ENCODE results near the gene BIRC2.
"Not testable (repeated sequence)": the region's sequence is repeated elsewhere in the genome, so short reads cannot be mapped to it uniquely, and the experiment has no call there.

BIRC2 gene

DNA sequence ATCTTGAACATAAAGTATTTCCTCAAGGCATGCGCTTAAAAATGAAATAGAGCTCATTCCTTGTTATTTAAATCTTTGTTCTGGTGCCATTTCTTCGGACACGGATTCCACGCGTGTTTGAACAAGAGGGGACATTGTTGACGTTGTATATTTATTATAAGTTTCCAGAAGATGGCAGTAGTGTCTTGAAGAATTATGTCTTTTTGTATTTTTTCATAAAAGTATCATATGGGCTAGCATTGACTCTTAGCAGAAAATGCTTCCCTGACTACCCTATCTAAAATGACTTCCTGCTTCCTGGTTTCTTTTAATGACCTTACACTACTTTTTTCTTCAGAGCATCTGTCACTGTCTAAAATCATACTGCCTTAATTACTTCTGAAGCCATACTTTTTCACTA, 20.4 kb downstream of the BIRC2 start:
- Histone ChIP-seq H3K4me1 (ENCODE audit: control insufficient read depth in 5 of 5, insufficient read depth in 5 of 5, low read length in 5 of 5) (no peaks in the 10 kb centered on the region), H3K9ac (ENCODE audit: low read length in 5 of 5) (no peak overlapping the region), H3K4me3 (ENCODE audit: low read depth in 1 of 5, low read length in 5 of 5) (no peak overlapping the region), H3K36me3 (ENCODE audit: control insufficient read depth in 5 of 5, insufficient read depth in 5 of 5, low read length in 5 of 5) (peaks cover 38 to 56% (median 50%) of the 10 kb centered on the region in 5 donors), H3K27me3 (ENCODE audit: control insufficient read depth in 5 of 5, insufficient read depth in 4 of 5, low read length in 5 of 5) (no peaks in the 10 kb centered on the region), H3K27ac (ENCODE audit: low read depth, low read length) (no peak overlapping the region), H3K9me3 (ENCODE audit: control insufficient read depth in 5 of 5, low read length in 5 of 5) (no peaks in the 10 kb centered on the region)

DNA sequence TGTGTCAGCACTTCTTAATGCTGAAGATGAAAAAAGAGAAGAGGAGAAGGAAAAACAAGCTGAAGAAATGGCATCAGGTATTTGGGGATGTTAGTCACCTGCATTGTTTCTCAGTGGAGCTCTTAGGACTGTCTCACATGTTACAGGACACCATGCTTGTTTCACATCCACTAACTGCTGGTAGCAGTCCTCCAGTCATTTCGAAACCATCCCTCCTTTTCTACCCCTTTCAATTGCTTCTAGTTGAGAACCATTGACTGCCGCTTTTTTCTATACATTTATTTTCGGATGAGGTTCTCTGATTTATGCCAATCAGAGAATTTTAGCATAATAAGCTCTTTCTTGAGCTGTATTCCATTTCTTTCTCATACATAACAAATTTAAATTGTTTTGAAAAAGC, 21.5 kb downstream of the BIRC2 start:
- Histone ChIP-seq H3K36me3 (ENCODE audit: control insufficient read depth in 5 of 5, insufficient read depth in 5 of 5, low read length in 5 of 5) (peaks cover 33 to 50% (median 39%) of the 10 kb centered on the region in 5 donors), H3K9ac (ENCODE audit: low read length in 5 of 5) (no peak overlapping the region), H3K4me3 (ENCODE audit: low read depth in 1 of 5, low read length in 5 of 5) (no peak overlapping the region), H3K9me3 (ENCODE audit: control insufficient read depth in 5 of 5, low read length in 5 of 5) (no peaks in the 10 kb centered on the region), H3K27me3 (ENCODE audit: control insufficient read depth in 5 of 5, insufficient read depth in 4 of 5, low read length in 5 of 5) (no peaks in the 10 kb centered on the region), H3K27ac (ENCODE audit: low read depth, low read length) (no peak overlapping the region), H3K4me1 (ENCODE audit: control insufficient read depth in 5 of 5, insufficient read depth in 5 of 5, low read length in 5 of 5) (no peaks in the 10 kb centered on the region)

DNA sequence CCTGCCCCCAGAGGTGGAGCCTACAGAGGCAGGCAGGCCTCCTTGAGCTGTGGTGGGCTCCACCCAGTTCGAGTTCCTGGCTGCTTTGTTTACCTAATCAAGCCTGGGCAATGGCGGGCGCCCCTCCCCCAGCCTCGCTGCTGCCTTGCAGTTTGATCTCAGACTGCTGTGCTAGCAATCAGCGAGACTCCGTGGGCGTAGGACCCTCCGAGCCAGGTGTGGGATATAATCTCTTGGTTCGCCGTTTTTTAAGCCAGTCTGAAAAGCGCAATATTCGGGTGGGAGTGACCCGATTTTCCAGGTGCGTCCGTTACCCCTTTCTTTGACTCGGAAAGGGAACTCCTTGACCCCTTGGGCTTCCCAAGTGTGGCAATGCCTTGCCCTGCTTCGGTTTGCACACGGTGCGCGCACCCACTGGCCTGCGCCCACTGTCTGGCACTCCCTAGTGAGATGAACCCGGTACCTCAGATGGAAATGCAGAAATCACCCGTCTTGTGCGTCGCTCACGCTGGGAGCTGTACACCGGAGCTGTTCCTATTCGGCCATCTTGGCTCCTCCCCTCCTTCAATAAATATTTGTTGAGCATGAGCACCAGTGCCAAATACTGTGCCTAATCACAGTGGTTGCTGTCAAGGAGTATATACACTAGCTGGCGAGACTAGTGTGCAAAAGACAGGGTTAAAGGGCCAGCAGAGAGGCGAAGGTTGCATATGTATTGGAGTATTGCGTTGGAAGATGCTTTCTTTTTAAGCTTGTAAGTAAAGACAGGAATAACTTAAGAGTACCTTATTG, 27.8 kb downstream of the BIRC2 start:
- H3K27me3 ChIP-seq (ENCODE audit: control insufficient read depth in 5 of 5, insufficient read depth in 4 of 5, low read length in 5 of 5); H3K4me1 ChIP-seq (ENCODE audit: control insufficient read depth in 5 of 5, insufficient read depth in 5 of 5, low read length in 5 of 5); H3K9me3 ChIP-seq (ENCODE audit: control insufficient read depth in 5 of 5, low read length in 5 of 5); H3K9ac ChIP-seq (ENCODE audit: low read length in 5 of 5); H3K27ac ChIP-seq (ENCODE audit: low read depth, low read length); H3K4me3 ChIP-seq (ENCODE audit: low read depth in 1 of 5, low read length in 5 of 5): not testable (repeated sequence)
- peaks cover 16 to 36% (median 32%) of the 10 kb centered on the region in 5 donors for H3K36me3 ChIP-seq (ENCODE audit: control insufficient read depth in 5 of 5, insufficient read depth in 5 of 5, low read length in 5 of 5)

DNA sequence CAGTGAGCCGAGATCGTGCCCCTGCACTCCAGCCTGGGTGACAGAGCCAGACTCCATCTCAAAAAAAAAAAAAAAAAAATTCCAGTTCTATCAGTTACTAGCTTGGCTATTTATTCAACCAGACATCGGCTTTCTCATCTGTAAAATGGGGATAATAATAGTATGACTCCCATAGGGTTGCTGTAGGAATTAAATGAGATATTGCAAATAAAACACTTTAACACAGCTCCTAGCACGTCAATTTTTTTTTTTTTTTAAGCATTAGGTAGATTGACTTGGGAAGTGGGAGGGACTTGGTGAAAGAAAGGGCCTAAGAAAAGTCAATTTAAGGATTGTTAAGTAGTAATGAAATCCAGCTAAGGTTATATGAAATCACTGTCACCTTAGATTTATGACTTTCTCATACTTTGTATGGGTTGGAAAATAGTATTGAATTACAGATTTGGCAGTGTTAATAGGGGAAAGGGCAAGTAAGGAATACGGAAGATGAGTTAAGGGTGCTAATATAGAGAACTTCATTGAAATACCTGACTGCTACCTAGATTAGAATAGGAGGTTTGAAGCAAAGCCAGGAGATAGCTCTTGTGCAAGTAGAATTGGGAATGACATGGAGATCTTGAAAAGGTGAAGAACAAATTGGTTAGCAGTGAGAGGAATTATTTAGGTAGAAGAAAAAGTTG, 28.8 kb downstream of the BIRC2 start:
- Histone ChIP-seq H3K36me3 (ENCODE audit: control insufficient read depth in 5 of 5, insufficient read depth in 5 of 5, low read length in 5 of 5) (peaks cover 22 to 46% (median 40%) of the 10 kb centered on the region in 5 donors), H3K9me3 (ENCODE audit: control insufficient read depth in 5 of 5, low read length in 5 of 5) (no peaks in the 10 kb centered on the region), H3K27ac (ENCODE audit: low read depth, low read length) (no peak overlapping the region), H3K9ac (ENCODE audit: low read length in 5 of 5) (no peak overlapping the region), H3K4me3 (ENCODE audit: low read depth in 1 of 5, low read length in 5 of 5) (no peak overlapping the region), H3K4me1 (ENCODE audit: control insufficient read depth in 5 of 5, insufficient read depth in 5 of 5, low read length in 5 of 5) (peaks cover 0 to 6% (median 5%) of the 10 kb centered on the region in 5 donors), H3K27me3 (ENCODE audit: control insufficient read depth in 5 of 5, insufficient read depth in 4 of 5, low read length in 5 of 5) (no peaks in the 10 kb centered on the region)

DNA sequence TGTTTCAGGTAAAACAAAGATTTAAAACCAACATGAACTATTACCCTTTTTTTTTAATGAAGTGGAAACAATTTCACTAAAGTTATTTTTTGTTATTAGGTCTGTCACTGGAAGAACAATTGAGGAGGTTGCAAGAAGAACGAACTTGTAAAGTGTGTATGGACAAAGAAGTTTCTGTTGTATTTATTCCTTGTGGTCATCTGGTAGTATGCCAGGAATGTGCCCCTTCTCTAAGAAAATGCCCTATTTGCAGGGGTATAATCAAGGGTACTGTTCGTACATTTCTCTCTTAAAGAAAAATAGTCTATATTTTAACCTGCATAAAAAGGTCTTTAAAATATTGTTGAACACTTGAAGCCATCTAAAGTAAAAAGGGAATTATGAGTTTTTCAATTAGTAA, 30.9 kb downstream of the BIRC2 start:
- H3K36me3 ChIP-seq (ENCODE audit: control insufficient read depth in 5 of 5, insufficient read depth in 5 of 5, low read length in 5 of 5) = peaks cover 28 to 55% (median 47%) of the 10 kb centered on the region in 5 donors

DNA sequence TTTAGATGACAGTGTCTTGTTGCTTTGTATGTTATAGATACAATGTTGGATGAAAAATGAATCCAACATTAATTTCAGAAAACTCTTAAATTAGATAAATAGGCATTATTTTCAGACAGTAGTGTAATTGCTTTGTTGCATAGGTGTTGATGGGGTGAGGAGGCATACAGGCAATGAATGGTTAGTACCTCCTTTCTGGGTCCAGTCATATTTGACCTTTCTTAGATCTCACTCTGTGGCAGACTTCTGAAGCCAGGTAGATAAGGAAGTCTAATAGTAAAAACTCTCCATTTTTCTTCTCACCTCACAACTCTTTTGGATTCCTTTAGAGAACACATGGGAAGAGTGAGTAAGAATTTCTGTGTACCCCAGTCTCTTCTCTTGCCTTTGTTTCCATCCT, 31.8 kb downstream of the BIRC2 start:
- H3K36me3 ChIP-seq (ENCODE audit: control insufficient read depth in 5 of 5, insufficient read depth in 5 of 5, low read length in 5 of 5) = peaks cover 28 to 55% (median 48%) of the 10 kb centered on the region in 5 donors
- no peak overlapping the region for H3K27ac ChIP-seq (ENCODE audit: low read depth, low read length)
- H3K9me3 ChIP-seq (ENCODE audit: control insufficient read depth in 5 of 5, low read length in 5 of 5) = no peaks in the 10 kb centered on the region
- H3K4me1 ChIP-seq (ENCODE audit: control insufficient read depth in 5 of 5, insufficient read depth in 5 of 5, low read length in 5 of 5) = peaks cover 0 to 11% (median 8%) of the 10 kb centered on the region in 5 donors
- no peak overlapping the region for H3K4me3 ChIP-seq (ENCODE audit: low read depth in 1 of 5, low read length in 5 of 5)
- H3K27me3 ChIP-seq (ENCODE audit: control insufficient read depth in 5 of 5, insufficient read depth in 4 of 5, low read length in 5 of 5) = no peaks in the 10 kb centered on the region
- no peak overlapping the region for H3K9ac ChIP-seq (ENCODE audit: low read length in 5 of 5)

More for the DNA sequence above, 30.9 kb downstream of the BIRC2 start:
- Histone ChIP-seq H3K4me3 (ENCODE audit: low read depth in 1 of 5, low read length in 5 of 5) (no peak overlapping the region), H3K4me1 (ENCODE audit: control insufficient read depth in 5 of 5, insufficient read depth in 5 of 5, low read length in 5 of 5) (peaks cover 0 to 6% (median 5%) of the 10 kb centered on the region in 5 donors), H3K9me3 (ENCODE audit: control insufficient read depth in 5 of 5, low read length in 5 of 5) (no peaks in the 10 kb centered on the region), H3K9ac (ENCODE audit: low read length in 5 of 5) (no peak overlapping the region), H3K27ac (ENCODE audit: low read depth, low read length) (no peak overlapping the region), H3K27me3 (ENCODE audit: control insufficient read depth in 5 of 5, insufficient read depth in 4 of 5, low read length in 5 of 5) (no peaks in the 10 kb centered on the region)

DNA sequence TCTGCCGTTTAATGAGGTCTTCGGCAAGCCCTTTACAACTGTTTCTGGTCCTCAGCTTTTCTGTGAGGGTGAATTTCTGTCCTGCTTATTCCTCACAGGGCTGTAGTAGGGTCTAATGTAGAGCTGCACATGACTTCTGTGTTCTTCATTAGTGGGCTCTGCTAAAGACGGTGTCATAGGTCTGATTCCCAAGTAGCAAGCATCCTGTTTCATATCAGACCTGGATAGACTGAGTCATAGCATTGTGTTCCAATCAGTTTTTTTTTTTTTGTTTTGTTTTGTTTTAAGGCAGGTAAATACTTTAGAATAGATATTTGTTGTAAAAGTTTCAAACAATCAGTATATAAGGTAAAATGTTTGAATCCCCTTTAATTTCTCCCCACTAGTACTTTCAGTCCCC, 35.4 kb downstream of the BIRC2 start:
- Histone ChIP-seq H3K4me3 (ENCODE audit: low read depth in 1 of 5, low read length in 5 of 5) (no peak overlapping the region), H3K9me3 (ENCODE audit: control insufficient read depth in 5 of 5, low read length in 5 of 5) (no peaks in the 10 kb centered on the region), H3K9ac (ENCODE audit: low read length in 5 of 5) (no peak overlapping the region), H3K27me3 (ENCODE audit: control insufficient read depth in 5 of 5, insufficient read depth in 4 of 5, low read length in 5 of 5) (no peaks in the 10 kb centered on the region), H3K27ac (ENCODE audit: low read depth, low read length) (no peak overlapping the region), H3K36me3 (ENCODE audit: control insufficient read depth in 5 of 5, insufficient read depth in 5 of 5, low read length in 5 of 5) (peaks cover 33 to 65% (median 61%) of the 10 kb centered on the region in 5 donors), H3K4me1 (ENCODE audit: control insufficient read depth in 5 of 5, insufficient read depth in 5 of 5, low read length in 5 of 5) (peaks cover 0 to 6% (median 3%) of the 10 kb centered on the region in 5 donors)

DNA sequence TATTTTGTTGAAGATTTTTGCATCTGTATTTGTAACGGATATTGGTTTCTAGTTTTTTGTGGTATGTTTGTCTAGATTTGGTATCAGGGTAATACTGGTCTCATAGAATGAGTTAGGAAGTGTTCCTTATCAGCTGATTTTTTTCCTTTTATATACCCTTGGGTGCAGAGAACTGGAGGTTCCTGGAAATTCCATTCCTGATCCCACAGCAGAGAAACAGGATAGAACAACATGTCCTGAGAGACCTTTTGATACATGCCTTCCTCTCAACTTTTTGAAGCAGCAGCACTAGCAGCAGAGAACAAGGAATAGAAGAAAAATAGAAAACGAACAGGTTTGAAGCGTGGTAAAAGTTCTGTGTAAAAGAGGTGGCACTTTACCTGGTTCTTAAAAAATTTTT, 36.8 kb downstream of the BIRC2 start:
- H3K27ac ChIP-seq (ENCODE audit: low read depth, low read length) = no peak overlapping the region

DNA sequence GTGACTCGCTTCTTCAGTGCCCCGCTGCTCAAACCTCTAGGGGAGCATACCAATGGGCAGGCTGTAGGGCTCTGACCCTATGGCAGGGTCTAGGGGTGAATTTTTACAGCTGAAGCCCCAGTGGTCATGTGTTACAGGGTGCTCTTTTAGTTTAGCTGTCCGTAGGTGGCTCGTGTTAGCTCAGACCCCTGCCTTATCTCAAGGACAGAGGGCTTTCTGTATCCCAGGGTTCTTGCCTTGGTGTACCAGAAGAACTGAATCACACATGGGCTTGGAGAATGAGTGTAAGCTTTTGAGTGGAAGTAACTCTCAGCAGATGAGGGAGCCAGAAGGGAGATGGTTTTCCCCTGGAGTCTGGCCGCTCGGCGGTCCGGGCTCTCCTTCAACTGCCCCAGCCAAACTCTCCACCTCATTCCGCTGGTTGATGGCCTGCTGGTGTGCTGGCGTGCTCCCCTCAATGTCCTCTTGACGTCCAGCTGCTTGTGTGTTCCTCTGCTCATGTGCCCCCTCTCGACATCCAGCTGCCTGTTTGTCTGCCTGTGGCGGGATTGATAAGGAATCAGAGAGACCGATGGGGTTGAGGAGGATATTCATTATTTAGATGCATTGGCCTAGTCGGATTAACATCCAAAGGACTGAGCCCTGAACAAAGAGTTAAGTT, 37.5 kb downstream of the BIRC2 start:
- H3K36me3 ChIP-seq (ENCODE audit: control insufficient read depth in 5 of 5, insufficient read depth in 5 of 5, low read length in 5 of 5) = peaks cover 39 to 58% (median 50%) of the 10 kb centered on the region in 5 donors
- H3K9ac ChIP-seq (ENCODE audit: low read length in 5 of 5) = no peak overlapping the region
- H3K27ac ChIP-seq (ENCODE audit: low read depth, low read length) = no peak overlapping the region
- peaks cover 0 to 6% (median 3%) of the 10 kb centered on the region in 5 donors for H3K4me1 ChIP-seq (ENCODE audit: control insufficient read depth in 5 of 5, insufficient read depth in 5 of 5, low read length in 5 of 5)
- H3K27me3 ChIP-seq (ENCODE audit: control insufficient read depth in 5 of 5, insufficient read depth in 4 of 5, low read length in 5 of 5) = no peaks in the 10 kb centered on the region
- H3K9me3 ChIP-seq (ENCODE audit: control insufficient read depth in 5 of 5, low read length in 5 of 5) = no peaks in the 10 kb centered on the region
- H3K4me3 ChIP-seq (ENCODE audit: low read depth in 1 of 5, low read length in 5 of 5) = no peak overlapping the region

More for the DNA sequence above, 36.8 kb downstream of the BIRC2 start:
- Histone ChIP-seq H3K4me1 (ENCODE audit: control insufficient read depth in 5 of 5, insufficient read depth in 5 of 5, low read length in 5 of 5) (peaks cover 0 to 6% (median 3%) of the 10 kb centered on the region in 5 donors), H3K9me3 (ENCODE audit: control insufficient read depth in 5 of 5, low read length in 5 of 5) (no peaks in the 10 kb centered on the region), H3K36me3 (ENCODE audit: control insufficient read depth in 5 of 5, insufficient read depth in 5 of 5, low read length in 5 of 5) (peaks cover 39 to 58% (median 53%) of the 10 kb centered on the region in 5 donors), H3K9ac (ENCODE audit: low read length in 5 of 5) (no peak overlapping the region), H3K27me3 (ENCODE audit: control insufficient read depth in 5 of 5, insufficient read depth in 4 of 5, low read length in 5 of 5) (no peaks in the 10 kb centered on the region), H3K4me3 (ENCODE audit: low read depth in 1 of 5, low read length in 5 of 5) (no peak overlapping the region)

All from subcutaneous abdominal adipose tissue (tissue), 5 donors.